OCI-LY3 (cell line): Measurements from ENCODE around the gene SLC25A14.
"Not testable (repeated sequence)": the region's sequence is repeated elsewhere in the genome, so short reads cannot be mapped to it uniquely, and the experiment has no call there.

Experiments used
- H2AFZ ChIP-seq: fragments of 200-600, 300-600 bp; shearing (Covaris generic); 2 replicates; pipeline ENCODE4 v1.6.0; 2014; ENCODE audit warnings: antibody characterized with exemption, low read depth, low read length
- H3K27ac ChIP-seq: fragments of 200-600, 300-600 bp; sonication (generic); 2 replicates; pipeline ENCODE4 v1.5.1; 2014; ENCODE audit warnings: mild to moderate bottlenecking, low read length, moderate library complexity, mixed read lengths
- H3K27me3 ChIP-seq: fragments of 200-600, 300-600 bp; sonication (generic); 2 replicates; pipeline ENCODE4 v1.6.1; 2014; ENCODE audit warnings: low read depth, low read length, mixed read lengths
- H3K36me3 ChIP-seq: fragments of 200-600, 300-600 bp; sonication (generic); replicated peaks from 2 replicates; pipeline ENCODE3; 2014; ENCODE audit warnings: low read depth, low read length, mixed read lengths
- H3K4me1 ChIP-seq: fragments of 300-600, 200-600 bp; sonication (generic); 2 replicates; pipeline ENCODE4 v1.6.1; 2014; ENCODE audit warnings: low read length, mixed read lengths
- H3K4me2 ChIP-seq: fragments of 200-600, 300-600 bp; sonication (generic); 2 replicates; pipeline ENCODE4 v1.6.1; 2014; ENCODE audit warnings: low read length, mixed read lengths
- H3K4me3 ChIP-seq: fragments of 300-600, 200-600 bp; sonication (generic); 2 replicates; pipeline ENCODE4 v1.5.1; 2014; ENCODE audit warnings: antibody characterized with exemption, mild to moderate bottlenecking, low read length, moderate library complexity
- H3K79me2 ChIP-seq: fragments of 300-600, 200-600 bp; shearing (Covaris generic); 2 replicates; pipeline ENCODE4 v1.6.1; 2014; ENCODE audit warnings: mild to moderate bottlenecking, low read length, mixed read lengths
- H3K9ac ChIP-seq: fragments of 300-600, 200-600 bp; shearing (Covaris generic); 2 replicates; pipeline ENCODE4 v1.6.0; 2014; ENCODE audit warnings: mild to moderate bottlenecking, low read length, moderate library complexity
- H3K9me3 ChIP-seq: fragments of 200-600, 300-600 bp; shearing (Covaris generic); 2 replicates; pipeline ENCODE4 v1.6.1; 2014; ENCODE audit warnings: low read length, mixed read lengths; ENCODE audit not compliant: insufficient read depth
- H4K20me1 ChIP-seq: fragments of 200-600, 300-600 bp; sonication (generic); 2 replicates; pipeline ENCODE4 v1.6.1; 2016; ENCODE audit warnings: low read length, mixed read lengths; ENCODE audit not compliant: insufficient read depth
- EZH2phosphoT487 ChIP-seq: fragments of 200-600 bp; shearing (Covaris generic); IDR thresholded peaks from 2 replicates; pipeline ENCODE4 v1.6.1; 2018; ENCODE audit warnings: antibody characterized with exemption, mixed run types, low read depth
- TF ChIP-seq, protein P1 (sequence below): fragments of 200-600, 300-600 bp; sonication (generic); IDR thresholded peaks from 2 replicates; pipeline ENCODE4 v1.5.1; 2014; ENCODE audit warnings: antibody characterized with exemption, low read length, low read depth

Gene SLC25A14

DNA sequence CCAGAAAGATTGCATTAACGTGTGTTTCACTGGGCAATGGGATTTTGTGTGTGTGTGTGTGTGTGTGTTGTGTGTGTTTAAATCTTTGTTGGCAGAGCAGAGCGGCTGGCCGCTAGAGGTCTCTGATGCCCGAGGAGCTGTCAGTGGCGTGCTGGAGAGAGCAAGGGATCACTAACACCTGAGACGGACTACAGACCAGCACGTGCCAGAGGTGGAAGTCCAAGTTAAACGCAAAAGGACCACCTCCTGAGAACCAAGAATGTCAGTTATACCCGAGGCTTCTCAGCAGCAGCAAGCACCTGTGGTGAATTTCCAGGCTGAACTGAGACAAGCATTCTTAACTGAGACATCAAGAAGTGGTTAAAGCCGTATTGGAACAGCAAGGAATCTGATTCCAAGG lies 9.0 kb upstream of the SLC25A14 start:
- Histone ChIP-seq H3K4me1 (peaks cover 3% of the 10 kb centered on the region; the same call in 1 of the 2 replicates), H4K20me1 (no peaks in the 10 kb centered on the region), H3K36me3 (no peaks in the 10 kb centered on the region), H3K4me3 (peak overlapping the region; percentile 55), H3K27me3 (no peaks in the 10 kb centered on the region), H3K27ac (no peak overlapping the region), H3K9me3 (no peaks in the 10 kb centered on the region), H3K9ac (no peak overlapping the region), H3K4me2 (peak overlapping the region; percentile 75), H2AFZ (0 out of 2 replicates have a peak overlapping the region, but pooled peaks have one; percentile 73), H3K79me2 (no peaks in the 10 kb centered on the region)
- TF ChIP-seq, protein P1, sequence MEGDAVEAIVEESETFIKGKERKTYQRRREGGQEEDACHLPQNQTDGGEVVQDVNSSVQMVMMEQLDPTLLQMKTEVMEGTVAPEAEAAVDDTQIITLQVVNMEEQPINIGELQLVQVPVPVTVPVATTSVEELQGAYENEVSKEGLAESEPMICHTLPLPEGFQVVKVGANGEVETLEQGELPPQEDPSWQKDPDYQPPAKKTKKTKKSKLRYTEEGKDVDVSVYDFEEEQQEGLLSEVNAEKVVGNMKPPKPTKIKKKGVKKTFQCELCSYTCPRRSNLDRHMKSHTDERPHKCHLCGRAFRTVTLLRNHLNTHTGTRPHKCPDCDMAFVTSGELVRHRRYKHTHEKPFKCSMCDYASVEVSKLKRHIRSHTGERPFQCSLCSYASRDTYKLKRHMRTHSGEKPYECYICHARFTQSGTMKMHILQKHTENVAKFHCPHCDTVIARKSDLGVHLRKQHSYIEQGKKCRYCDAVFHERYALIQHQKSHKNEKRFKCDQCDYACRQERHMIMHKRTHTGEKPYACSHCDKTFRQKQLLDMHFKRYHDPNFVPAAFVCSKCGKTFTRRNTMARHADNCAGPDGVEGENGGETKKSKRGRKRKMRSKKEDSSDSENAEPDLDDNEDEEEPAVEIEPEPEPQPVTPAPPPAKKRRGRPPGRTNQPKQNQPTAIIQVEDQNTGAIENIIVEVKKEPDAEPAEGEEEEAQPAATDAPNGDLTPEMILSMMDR, result peak; percentile 78
- no peak for TF ChIP-seq EZH2phosphoT487

DNA sequence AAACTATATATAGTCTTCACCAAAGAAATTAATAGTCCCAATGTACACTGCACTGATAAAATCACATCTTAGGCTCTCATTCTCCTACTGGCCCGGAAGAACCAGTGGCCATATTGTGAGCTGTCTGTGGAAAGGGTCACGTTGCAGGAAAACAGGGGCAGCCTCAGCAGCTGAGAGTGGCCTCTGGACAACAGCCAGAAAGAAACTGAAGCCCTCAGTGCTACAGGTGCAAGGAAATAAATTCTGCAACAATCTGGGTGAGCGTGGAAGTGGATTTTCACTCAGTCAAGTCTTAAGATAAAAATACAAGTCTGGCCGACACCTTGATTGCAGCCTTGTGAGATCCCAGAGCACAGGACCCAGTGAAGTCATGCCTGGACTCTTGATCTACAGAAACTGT lies 3.2 kb upstream of the SLC25A14 start:
- Histone ChIP-seq H3K4me2 (no peak overlapping the region), H3K4me1 (peaks cover 4% of the 10 kb centered on the region; the same call in 1 of the 2 replicates), H2AFZ (no peak overlapping the region), H3K79me2 (no peaks in the 10 kb centered on the region), H3K9ac (no peak overlapping the region), H3K4me3 (no peak overlapping the region), H3K27me3 (no peaks in the 10 kb centered on the region), H3K36me3 (no peaks in the 10 kb centered on the region), H3K9me3 (no peaks in the 10 kb centered on the region), H4K20me1 (no peaks in the 10 kb centered on the region), H3K27ac (no peak overlapping the region)
- TF ChIP-seq, protein P1, result no peak
- TF ChIP-seq EZH2phosphoT487, result no peak

DNA sequence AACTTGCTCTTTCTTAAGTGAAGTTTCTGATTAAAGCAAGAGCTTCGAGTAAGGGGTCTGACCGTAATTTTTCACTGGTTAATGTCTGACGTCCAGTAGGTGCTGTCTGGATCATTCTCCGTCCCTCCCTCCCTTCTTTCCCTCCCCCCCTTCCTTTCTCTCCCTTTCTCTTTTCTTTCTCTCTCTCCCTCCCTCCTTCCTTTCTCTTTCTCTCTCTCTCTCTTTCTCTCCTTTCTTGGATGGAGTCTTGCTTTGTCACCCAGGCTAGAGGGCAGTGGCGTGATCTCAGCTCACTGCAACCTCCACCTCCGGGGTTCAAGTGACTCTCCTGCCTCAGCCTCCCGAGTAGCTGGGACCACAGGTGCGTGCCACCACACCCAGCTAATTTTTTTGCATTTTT lies 850 bp upstream of the SLC25A14 start:
- H3K36me3 ChIP-seq, H4K20me1 ChIP-seq, H3K79me2 ChIP-seq, H2AFZ ChIP-seq, H3K27ac ChIP-seq, H3K27me3 ChIP-seq, H3K4me1 ChIP-seq, H3K9me3 ChIP-seq: not testable (repeated sequence)
- Histone ChIP-seq H3K9ac (peak overlapping the region; percentile 92; the same call in 1 of the 2 replicates), H3K4me3 (peak overlapping the region; percentile 96), H3K4me2 (peak overlapping the region; percentile 88)

DNA sequence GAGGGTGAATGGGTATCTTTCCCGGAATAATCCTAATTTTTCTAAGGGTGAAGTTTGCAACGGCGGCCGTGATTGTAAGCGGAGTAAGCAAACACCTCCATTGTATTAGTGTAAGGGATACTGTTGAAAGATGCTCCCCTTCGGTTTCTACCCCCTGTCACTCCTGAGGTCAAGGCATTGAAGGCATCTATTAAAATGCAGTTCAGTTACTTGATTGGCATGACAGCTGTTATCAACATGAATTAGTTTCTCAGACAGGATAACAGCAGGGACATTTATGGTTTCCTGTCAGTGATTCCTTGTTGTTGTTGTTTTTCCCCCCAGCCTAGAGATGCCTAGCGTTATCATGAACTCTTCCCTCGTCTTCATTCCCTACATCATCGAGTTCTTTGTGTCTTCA lies 552 bp downstream of the SLC25A14 start:
- Histone ChIP-seq H2AFZ (peak overlapping the region; percentile 92), H3K4me1 (peaks cover 4% of the 10 kb centered on the region; the same call in 1 of the 2 replicates), H3K27ac (no peak overlapping the region), H3K36me3 (no peaks in the 10 kb centered on the region), H3K27me3 (no peaks in the 10 kb centered on the region), H3K9me3 (no peaks in the 10 kb centered on the region), H3K4me3 (peak overlapping the region; percentile 96), H3K9ac (peak overlapping the region; percentile 92), H3K79me2 (no peaks in the 10 kb centered on the region), H3K4me2 (peak overlapping the region; percentile 88), H4K20me1 (no peaks in the 10 kb centered on the region)
- TF ChIP-seq, protein P1, result no peak
- no peak for TF ChIP-seq EZH2phosphoT487

DNA sequence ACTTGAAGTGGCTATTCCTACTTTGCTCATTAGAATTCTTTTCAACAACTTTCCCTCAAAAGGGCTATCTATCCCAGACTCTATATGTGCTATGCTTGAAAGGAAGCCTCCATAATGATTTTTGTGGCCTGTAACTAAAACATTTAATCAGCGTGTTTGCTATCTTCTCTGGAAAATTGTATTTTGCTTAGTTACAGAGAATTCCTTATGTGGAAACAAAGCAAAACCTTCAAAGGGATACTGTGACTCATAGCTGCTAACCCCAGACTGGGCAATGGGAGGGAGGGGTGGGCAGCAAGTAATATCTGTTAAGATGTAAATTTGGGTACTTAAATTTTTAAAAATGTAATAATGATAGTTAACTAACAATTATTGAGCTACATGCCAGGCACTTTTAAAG lies 3.7 kb downstream of the SLC25A14 start:
- no peaks in the 10 kb centered on the region for H3K79me2 ChIP-seq
- H4K20me1 ChIP-seq, result no peaks in the 10 kb centered on the region
- H3K4me1 ChIP-seq, result peaks cover 4% of the 10 kb centered on the region; the same call in 1 of the 2 replicates
- no peak overlapping the region for H3K27ac ChIP-seq
- H3K9me3 ChIP-seq, result no peaks in the 10 kb centered on the region
- H3K9ac ChIP-seq, result no peak overlapping the region
- H3K27me3 ChIP-seq, result no peaks in the 10 kb centered on the region
- H3K4me3 ChIP-seq, result no peak overlapping the region
- TF ChIP-seq EZH2phosphoT487, result no peak
- TF ChIP-seq, protein P1, result no peak
- no peak overlapping the region for H3K4me2 ChIP-seq
- no peaks in the 10 kb centered on the region for H3K36me3 ChIP-seq
- no peak overlapping the region for H2AFZ ChIP-seq
